GM21576 (cell line): ENCODE data around the gene DAPK2.

ENCODE experiments used
- ATAC-seq: cut with Tn5 transposase; IDR thresholded peaks from one replicate; pipeline ENCODE4 v1.9.1; 2021; ENCODE audit warnings: mild to moderate bottlenecking, moderate library complexity; ENCODE audit not compliant: unreplicated experiment

Gene DAPK2

GRCh38 chr15:63918901-63919348 lies 127.4 kb downstream of the DAPK2 start:
- ATAC-seq, result no peak

- ATAC-seq, result no peak
These were observed 128.0 kb downstream of the DAPK2 start for GRCh38 chr15:63918317-63918672.

GRCh38 chr15:63917588-63918316 lies 128.5 kb downstream of the DAPK2 start:
- ATAC-seq, result no peak

GRCh38 chr15:63915873-63916771 lies 130.2 kb downstream of the DAPK2 start:
- ATAC-seq, result no peak

GRCh38 chr15:63915209-63915872 lies 130.9 kb downstream of the DAPK2 start:
- no peak for ATAC-seq

- no peak for ATAC-seq
These were observed 132.4 kb downstream of the DAPK2 start for GRCh38 chr15:63913786-63914315.

GRCh38 chr15:63913336-63913735 lies 132.9 kb downstream of the DAPK2 start:
- ATAC-seq, result no peak

- ATAC-seq, result no peak
These were observed 134.1 kb downstream of the DAPK2 start for GRCh38 chr15:63912061-63912615.

GRCh38 chr15:63911160-63911559 lies 135.1 kb downstream of the DAPK2 start:
- ATAC-seq, result no peak

- ATAC-seq, result no peak
These were observed 136.4 kb downstream of the DAPK2 start for GRCh38 chr15:63909819-63910437.

GRCh38 chr15:63908991-63909390 lies 137.3 kb downstream of the DAPK2 start:
- ATAC-seq, result no peak

GRCh38 chr15:63908281-63908680 lies 138.0 kb downstream of the DAPK2 start:
- ATAC-seq, result no peak

- no peak for ATAC-seq
These were observed 138.8 kb downstream of the DAPK2 start for GRCh38 chr15:63907521-63907920.

- no peak for ATAC-seq
These were observed 140.1 kb downstream of the DAPK2 start for GRCh38 chr15:63906266-63906584.

- ATAC-seq, result no peak
These were observed 140.6 kb downstream of the DAPK2 start for GRCh38 chr15:63905558-63906265.

GRCh38 chr15:63905131-63905530 lies 141.2 kb downstream of the DAPK2 start:
- ATAC-seq, result no peak

GRCh38 chr15:63904042-63904441 lies 142.2 kb downstream of the DAPK2 start:
- ATAC-seq, result no peak

GRCh38 chr15:63902671-63903035 lies 143.6 kb downstream of the DAPK2 start:
- no peak for ATAC-seq

- no peak for ATAC-seq
These were observed 144.2 kb downstream of the DAPK2 start for GRCh38 chr15:63901912-63902670.
